Brain microvascular endothelial cell (primary cell): ENCODE data around the gene AUTS2.
A peak's percentile ranks its signal among the peaks of the same experiment; 100 is the strongest.

Experiments
- DNase-seq: peaks from one replicate; pipeline ENCODE4 v3.0.0-alpha.2; 2020
- H3K27ac ChIP-seq: fragments of 250-450 bp; sonication (Bioruptor Pico); 2 replicates; pipeline ENCODE4 v1.5.1; 2020; ENCODE audit warnings: mild to moderate bottlenecking, moderate library complexity
- H3K27me3 ChIP-seq: fragments of 250-450 bp; sonication (Bioruptor Pico); replicated peaks from 2 replicates; pipeline ENCODE4 v1.5.1; 2020; ENCODE audit warnings: mild to moderate bottlenecking
- H3K36me3 ChIP-seq: fragments of 250-450 bp; sonication (Bioruptor Pico); replicated peaks from 2 replicates; pipeline ENCODE4 v1.5.1; 2020; ENCODE audit warnings: mild to moderate bottlenecking
- H3K4me3 ChIP-seq: 2 replicates; pipeline ENCODE4 v1.5.1; 2011; ENCODE audit warnings: low read depth, mild to moderate bottlenecking, control low read depth, low read length, moderate library complexity
- CTCF ChIP-seq: IDR thresholded peaks from 2 replicates; pipeline ENCODE4 v1.5.1; 2011; ENCODE audit warnings: low read depth, mild to moderate bottlenecking, moderate library complexity, low read length, control low read depth, inconsistent platforms; ENCODE audit errors: missing control alignments
- in situ Hi-C: cut with HindIII; loops from 2 replicates; pipeline ENCODE4 v1.10.0; 2017; ENCODE audit warnings: low sequenced_read_pairs, low pct_ligation_motif_present

Gene AUTS2

GRCh38 chr7:70829221-70830059, 1231.2 kb downstream of the AUTS2 start:
- Histone ChIP-seq H3K36me3 (no peaks in the 10 kb centered on the region), H3K4me3 (peak overlapping the region; percentile 30), H3K27me3 (no peaks in the 10 kb centered on the region), H3K27ac (no peak overlapping the region)
- in situ Hi-C loops = no loop called here
- peak; percentile 90 for TF ChIP-seq CTCF
- peak; percentile 67 for DNase-seq

GRCh38 chr7:70830060-70830395, 1231.8 kb downstream of the AUTS2 start:
- H3K27ac ChIP-seq = no peak overlapping the region
- no peak overlapping the region for H3K4me3 ChIP-seq
- TF ChIP-seq CTCF = no peak
- no peak for DNase-seq
- in situ Hi-C loops = no loop called here
- H3K27me3 ChIP-seq = no peaks in the 10 kb centered on the region
- H3K36me3 ChIP-seq = no peaks in the 10 kb centered on the region

GRCh38 chr7:70830426-70830825, 1232.2 kb downstream of the AUTS2 start:
- H3K36me3 ChIP-seq = no peaks in the 10 kb centered on the region
- DNase-seq = no peak
- no peak overlapping the region for H3K4me3 ChIP-seq
- no peaks in the 10 kb centered on the region for H3K27me3 ChIP-seq
- no peak for TF ChIP-seq CTCF
- in situ Hi-C loops = no loop called here
- no peak overlapping the region for H3K27ac ChIP-seq

GRCh38 chr7:70833726-70834125, 1235.5 kb downstream of the AUTS2 start:
- Histone ChIP-seq H3K36me3 (no peaks in the 10 kb centered on the region), H3K27me3 (no peaks in the 10 kb centered on the region), H3K4me3 (no peak overlapping the region), H3K27ac (no peak overlapping the region)
- in situ Hi-C loops = no loop called here
- DNase-seq = peak; percentile 82
- TF ChIP-seq CTCF = no peak

GRCh38 chr7:70834424-70834823, 1236.1 kb downstream of the AUTS2 start:
- Histone ChIP-seq H3K36me3 (no peaks in the 10 kb centered on the region), H3K27me3 (no peaks in the 10 kb centered on the region), H3K4me3 (no peak overlapping the region), H3K27ac (no peak overlapping the region)
- TF ChIP-seq CTCF = no peak
- in situ Hi-C loops = no loop called here
- DNase-seq = no peak

- no peak overlapping the region for H3K27ac ChIP-seq
- no peaks in the 10 kb centered on the region for H3K36me3 ChIP-seq
- TF ChIP-seq CTCF = no peak
- in situ Hi-C loops = no loop called here
- H3K4me3 ChIP-seq = no peak overlapping the region
- H3K27me3 ChIP-seq = no peaks in the 10 kb centered on the region
- DNase-seq = no peak
These were observed 1237.4 kb downstream of the AUTS2 start for GRCh38 chr7:70835658-70836057.
